Measurements from ENCODE around the gene HELZ2. TPM values are rescaled to one million over a fixed set of nuclear protein-coding genes. Genes with fewer than 3 reads are reported as not detected.

HELZ2 gene
- total and polyA plus RNA-seq, 10 of the 15 experiments (the other 5 are each of a cell fraction or from before 2014, with no cell fraction given): 0.05 to 33.3 (median 6.2) TPM

DNA sequence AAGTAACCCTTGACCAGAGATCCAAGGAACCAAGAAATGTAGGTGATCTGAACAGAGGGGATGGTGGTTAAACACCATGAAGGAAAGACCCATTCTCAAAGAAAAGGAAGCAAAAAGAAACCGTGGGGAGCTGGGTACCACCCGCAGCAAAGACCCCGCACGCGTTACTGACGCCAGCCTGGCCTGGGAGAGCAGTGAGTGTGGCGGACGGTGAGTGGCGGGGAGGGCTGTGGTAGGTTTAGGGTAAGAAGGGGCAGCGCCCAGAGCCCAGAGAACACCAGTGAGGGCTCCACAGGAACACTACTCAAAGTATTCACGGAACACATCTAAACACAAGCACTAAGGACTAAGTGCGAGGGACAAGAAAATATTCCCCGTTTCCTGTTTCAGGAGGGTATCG is 48.7 kb upstream of the HELZ2 start:
- Histone ChIP-seq H3K9me3 (replicated peaks; ENCODE audit: control insufficient read depth, insufficient read depth, low read length) (no peaks in the 10 kb centered on the region), H3K27ac (ENCODE audit: control insufficient read depth, insufficient read depth) (no peak overlapping the region), H3K4me3 (no peak overlapping the region), H4K20me1 (ENCODE audit: control insufficient read depth, insufficient read depth) (no peaks in the 10 kb centered on the region), H3K4me2 (ENCODE audit: control insufficient read depth, insufficient read depth) (no peak overlapping the region), H3K9ac (ENCODE audit: control insufficient read depth, insufficient read depth, low read length) (no peak overlapping the region), H3K4me1 (ENCODE audit: control insufficient read depth, insufficient read depth, low read length) (no peaks in the 10 kb centered on the region), H3K36me3 (ENCODE audit: control insufficient read depth in 2 of 2, insufficient read depth in 2 of 2, low read length in 1 of 2) (peaks cover 6 to 8% of the 10 kb centered on the region in 2 experiments), H3K27me3 (replicated peaks in 1 of 2; ENCODE audit: control insufficient read depth in 2 of 2, insufficient read depth in 2 of 2, low read length in 1 of 2) (no peaks in the 10 kb centered on the region), H2AFZ (ENCODE audit: control insufficient read depth, low read depth, low read length) (no peak overlapping the region), H3K79me2 (ENCODE audit: control insufficient read depth, insufficient read depth, low read length) (peaks cover 50% of the 10 kb centered on the region)
- DNase-seq (ENCODE audit: low read depth, low spot score): no peak
- WGBS (ENCODE audit: insufficient coverage, insufficient replicate concordance, low lambda C conversion rate, missing lambda C conversion rate): over 99% methylated on average over 14 of the region's 14 CpGs
- no peak for FAIRE-seq
- BruUV-seq (replicated peaks): no TSS peak
- intact Hi-C loops (cut with micrococcal nuclease; ENCODE audit: unreplicated experiment): no loop called here
- no peak for ATAC-seq
- ChIA-PET CTCF (interaction anchor here (1.1 kb wide), 1 partner anchor 455 kb away, joined by 3 read pairs; no protein-coding TSS in a partner anchor), RAD21 (ENCODE audit: unreplicated experiment) (no interaction called here), POLR2A (interaction anchor here (0.6 kb wide), 1 partner anchor 457 kb away, joined by 3 read pairs; the partner anchor contains the start of gene OPRL1), SMC1A (ENCODE audit: uncharacterized antibody, unreplicated experiment) (no interaction called here)
- in situ Hi-C loops (cut with MboI): no loop called here
- TF ChIP-seq CREM (IDR thresholded peaks at IDR 0.05; ENCODE audit: low read depth) (no peak), PAX5 (IDR thresholded peaks at IDR 0.05; ENCODE audit: borderline replicate concordance, low read depth, low read length) (no peak), ZSCAN29 (IDR thresholded peaks at IDR 0.05) (no peak), ZZZ3 (IDR thresholded peaks at IDR 0.05; ENCODE audit: control insufficient read depth, insufficient read length, low read depth) (no peak), STAT3 (IDR thresholded peaks at IDR 0.05; ENCODE audit: low read depth, low read length) (no peak), BACH1 (IDR thresholded peaks at IDR 0.05; ENCODE audit: borderline replicate concordance) (no peak)
- TF ChIP-seq, protein P1, sequence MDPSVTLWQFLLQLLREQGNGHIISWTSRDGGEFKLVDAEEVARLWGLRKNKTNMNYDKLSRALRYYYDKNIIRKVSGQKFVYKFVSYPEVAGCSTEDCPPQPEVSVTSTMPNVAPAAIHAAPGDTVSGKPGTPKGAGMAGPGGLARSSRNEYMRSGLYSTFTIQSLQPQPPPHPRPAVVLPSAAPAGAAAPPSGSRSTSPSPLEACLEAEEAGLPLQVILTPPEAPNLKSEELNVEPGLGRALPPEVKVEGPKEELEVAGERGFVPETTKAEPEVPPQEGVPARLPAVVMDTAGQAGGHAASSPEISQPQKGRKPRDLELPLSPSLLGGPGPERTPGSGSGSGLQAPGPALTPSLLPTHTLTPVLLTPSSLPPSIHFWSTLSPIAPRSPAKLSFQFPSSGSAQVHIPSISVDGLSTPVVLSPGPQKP (IDR thresholded peaks at IDR 0.05; ENCODE audit: low read depth, low read length): no peak
- TF ChIP-seq, protein P2, sequence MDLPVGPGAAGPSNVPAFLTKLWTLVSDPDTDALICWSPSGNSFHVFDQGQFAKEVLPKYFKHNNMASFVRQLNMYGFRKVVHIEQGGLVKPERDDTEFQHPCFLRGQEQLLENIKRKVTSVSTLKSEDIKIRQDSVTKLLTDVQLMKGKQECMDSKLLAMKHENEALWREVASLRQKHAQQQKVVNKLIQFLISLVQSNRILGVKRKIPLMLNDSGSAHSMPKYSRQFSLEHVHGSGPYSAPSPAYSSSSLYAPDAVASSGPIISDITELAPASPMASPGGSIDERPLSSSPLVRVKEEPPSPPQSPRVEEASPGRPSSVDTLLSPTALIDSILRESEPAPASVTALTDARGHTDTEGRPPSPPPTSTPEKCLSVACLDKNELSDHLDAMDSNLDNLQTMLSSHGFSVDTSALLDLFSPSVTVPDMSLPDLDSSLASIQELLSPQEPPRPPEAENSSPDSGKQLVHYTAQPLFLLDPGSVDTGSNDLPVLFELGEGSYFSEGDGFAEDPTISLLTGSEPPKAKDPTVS (IDR thresholded peaks at IDR 0.05; ENCODE audit: low read depth, low read length): no peak

All from GM12878 (cell line).